HEK293T (cell line): ENCODE measurements around the gene SSBP2.
"Not testable (repeated sequence)": the region's sequence is repeated elsewhere in the genome, so short reads cannot be mapped to it uniquely, and the experiment has no call there.

ENCODE experiments used
- CTCF ChIA-PET: fragments of 350-600 bp; formaldehyde crosslinking; extraction: SDS; loops from one replicate; lab custom pipeline; 2021; ENCODE audit warnings: antibody characterized with exemption, inconsistent platforms; lab: Yijun Ruan, JAX
- POLR2A ChIA-PET: fragments of 350-600 bp; formaldehyde crosslinking; extraction: SDS; loops from one replicate; lab custom pipeline; 2020; ENCODE audit warnings: antibody characterized with exemption, inconsistent platforms; lab: Yijun Ruan, JAX
- DNase-seq: peaks from one replicate; pipeline ENCODE4 v3.0.0; 2012; ENCODE audit warnings: mixed read lengths; ENCODE audit errors: extremely low spot score
- ARNT ChIP-seq: fragments of 450-650 bp; IDR thresholded peaks from 2 replicates; pipeline ENCODE4 v1.6.1; 2017; ENCODE audit warnings: mild to moderate bottlenecking
- BHLHE40 ChIP-seq: fragments of 450-650 bp; IDR thresholded peaks from 2 replicates; pipeline ENCODE4 v1.6.1; 2016; ENCODE audit warnings: mild to moderate bottlenecking, moderate library complexity, borderline replicate concordance
- CTBP1 ChIP-seq: fragments of 450-650 bp; IDR thresholded peaks from 2 replicates; pipeline ENCODE4 v1.6.1; 2016; ENCODE audit warnings: borderline replicate concordance
- ELF4 ChIP-seq: fragments of 450-650 bp; IDR thresholded peaks from 2 replicates; pipeline ENCODE4 v1.6.1; 2017; ENCODE audit warnings: antibody characterized with exemption
- FOXA1 ChIP-seq: fragments of 450-650 bp; IDR thresholded peaks from 2 replicates; pipeline ENCODE4 v1.6.1; 2016; ENCODE audit warnings: mild to moderate bottlenecking
- FOXK2 ChIP-seq: fragments of 450-650 bp; IDR thresholded peaks from 2 replicates; pipeline ENCODE4 v1.6.1; 2016; ENCODE audit warnings: mild to moderate bottlenecking
- FOXM1 ChIP-seq: fragments of 450-650 bp; IDR thresholded peaks from 2 replicates; pipeline ENCODE4 v1.6.1; 2017; ENCODE audit warnings: mild to moderate bottlenecking, borderline replicate concordance
- HDGF ChIP-seq: fragments of 450-650 bp; IDR thresholded peaks from 2 replicates; pipeline ENCODE4 v1.6.1; 2017; ENCODE audit warnings: antibody characterized with exemption, borderline replicate concordance
- L3MBTL2 ChIP-seq: fragments of 450-650 bp; conservative IDR thresholded peaks from 2 replicates; pipeline ENCODE4 v1.6.1; 2016; ENCODE audit warnings: mild to moderate bottlenecking
- LEF1 ChIP-seq: fragments of 450-650 bp; IDR thresholded peaks from 2 replicates; pipeline ENCODE4 v1.6.1; 2017; ENCODE audit warnings: mild to moderate bottlenecking, borderline replicate concordance
- NFRKB ChIP-seq: fragments of 450-650 bp; IDR thresholded peaks from 2 replicates; pipeline ENCODE4 v1.6.1; 2016; ENCODE audit warnings: mild to moderate bottlenecking, moderate library complexity
- SP1 ChIP-seq: fragments of 450-650 bp; IDR thresholded peaks from 2 replicates; pipeline ENCODE4 v1.6.1; 2017
- SUZ12 ChIP-seq: fragments of 450-650 bp; IDR thresholded peaks from 2 replicates; pipeline ENCODE4 v1.6.1; 2016; ENCODE audit warnings: mild to moderate bottlenecking
- TARDBP ChIP-seq: fragments of 450-650 bp; IDR thresholded peaks from 2 replicates; pipeline ENCODE4 v1.6.1; 2016
- ZNF384 ChIP-seq: fragments of 450-650 bp; IDR thresholded peaks from 2 replicates; pipeline ENCODE4 v1.6.1; 2016

SSBP2 gene

GRCh38 chr5:81719743-81720345 lies 31.1 kb downstream of the SSBP2 start:
- no peak for TF ChIP-seq FOXA1
- TF ChIP-seq L3MBTL2: no peak
- no peak for TF ChIP-seq BHLHE40
- TF ChIP-seq ELF4: no peak
- no peak for TF ChIP-seq NFRKB
- no peak for TF ChIP-seq FOXK2
- TF ChIP-seq ZNF384: no peak
- no peak for TF ChIP-seq TARDBP
- TF ChIP-seq ARNT: no peak
- TF ChIP-seq SUZ12: no peak
- TF ChIP-seq LEF1: no peak
- no peak for DNase-seq
- ChIA-PET POLR2A (no interaction called here), CTCF (no interaction called here)

GRCh38 chr5:81718300-81718699 lies 32.6 kb downstream of the SSBP2 start:
- DNase-seq: no peak
- no peak for TF ChIP-seq L3MBTL2
- no peak for TF ChIP-seq FOXK2
- no peak for TF ChIP-seq ARNT
- TF ChIP-seq FOXM1: no peak
- TF ChIP-seq CTBP1: no peak
- no peak for TF ChIP-seq SUZ12
- ChIA-PET CTCF (no interaction called here), POLR2A (no interaction called here)

- no peak for DNase-seq
- ChIA-PET POLR2A (no interaction called here), CTCF (no interaction called here)
- no peak for TF ChIP-seq FOXA1
- no peak for TF ChIP-seq SP1
- no peak for TF ChIP-seq TARDBP
These were observed 33.0 kb downstream of the SSBP2 start for GRCh38 chr5:81717860-81718259.

GRCh38 chr5:81717226-81717625 lies 33.7 kb downstream of the SSBP2 start:
- ChIA-PET CTCF (no interaction called here), POLR2A (no interaction called here)
- no peak for DNase-seq
- TF ChIP-seq TARDBP (no peak), BHLHE40 (no peak), CTBP1 (no peak), FOXK2 (no peak), SUZ12 (no peak), NFRKB (no peak), ZNF384 (no peak), SP1 (no peak), L3MBTL2 (no peak), FOXA1 (no peak)

GRCh38 chr5:81714076-81714475 lies 36.8 kb downstream of the SSBP2 start:
- POLR2A ChIA-PET, CTCF ChIA-PET, DNase-seq: not testable (repeated sequence)

- DNase-seq: no peak
- TF ChIP-seq FOXM1: no peak
- TF ChIP-seq L3MBTL2: no peak
- TF ChIP-seq ZNF384: no peak
- no peak for TF ChIP-seq ELF4
- no peak for TF ChIP-seq CTBP1
- TF ChIP-seq SP1: no peak
- TF ChIP-seq BHLHE40: no peak
- no peak for TF ChIP-seq TARDBP
- no peak for TF ChIP-seq HDGF
- no peak for TF ChIP-seq LEF1
- TF ChIP-seq FOXK2: no peak
- ChIA-PET CTCF (no interaction called here), POLR2A (no interaction called here)
These were observed 42.0 kb downstream of the SSBP2 start for GRCh38 chr5:81708889-81709288.

- POLR2A ChIA-PET: no interaction called here
- no peak for DNase-seq
- CTCF ChIA-PET: no interaction called here
- no peak for TF ChIP-seq FOXK2
- TF ChIP-seq FOXM1: no peak
- TF ChIP-seq L3MBTL2: no peak
- TF ChIP-seq SUZ12: no peak
- TF ChIP-seq NFRKB: no peak
These were observed 47.1 kb downstream of the SSBP2 start for GRCh38 chr5:81703840-81704239.

- TF ChIP-seq CTBP1 (no peak), FOXM1 (no peak), ELF4 (no peak), SUZ12 (no peak), FOXK2 (no peak), SP1 (no peak), LEF1 (no peak), ARNT (no peak)
- no peak for DNase-seq
- ChIA-PET POLR2A (no interaction called here), CTCF (no interaction called here)
These were observed 50.7 kb downstream of the SSBP2 start for GRCh38 chr5:81700166-81700565.

- TF ChIP-seq CTBP1 (no peak), ELF4 (no peak), SP1 (no peak), SUZ12 (no peak), HDGF (no peak)
- POLR2A ChIA-PET: no interaction called here
- no peak for DNase-seq
- CTCF ChIA-PET: no interaction called here
These were observed 52.1 kb downstream of the SSBP2 start for GRCh38 chr5:81698813-81699212.
